Measurements from ENCODE around the gene PTK6.

DNA sequence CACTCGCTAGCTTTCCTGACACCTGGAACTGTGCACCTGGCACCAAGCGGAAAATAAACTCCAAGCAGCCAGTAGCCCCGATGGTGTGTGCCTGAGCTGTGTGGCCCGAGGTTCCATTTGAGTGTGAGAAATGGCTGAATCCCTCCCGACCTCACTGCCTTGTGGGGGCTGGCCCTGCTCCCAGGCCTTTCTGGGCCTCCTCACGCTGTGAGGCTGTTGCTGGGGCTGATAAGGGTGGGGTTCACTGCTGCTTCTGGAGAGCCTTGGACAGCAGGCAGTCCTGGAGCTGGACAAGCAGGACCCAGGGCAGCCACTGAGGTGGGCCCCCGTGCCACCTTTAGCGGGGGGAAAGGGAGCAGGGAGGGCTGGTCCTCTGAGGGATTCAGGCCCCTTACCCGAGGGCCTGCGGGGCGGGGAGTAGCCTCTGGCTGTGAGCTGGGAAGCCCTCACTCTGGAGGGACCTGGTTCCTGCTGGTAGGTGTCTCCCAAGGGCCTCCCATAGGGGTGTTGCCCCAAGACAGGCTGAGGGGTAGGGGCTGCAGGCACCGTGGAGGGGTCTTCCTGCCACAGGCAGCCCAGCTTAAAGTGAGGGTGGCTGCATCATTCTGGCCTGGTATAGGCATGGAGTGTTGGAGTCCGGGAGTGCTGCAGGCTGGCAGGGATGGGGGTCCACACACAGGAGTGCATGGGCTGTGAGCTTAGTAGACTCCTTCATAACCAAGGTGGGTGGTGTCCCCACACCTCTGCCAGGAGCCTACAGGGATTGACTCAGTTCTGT lies 14.9 kb downstream of the PTK6 start:
- TF ChIP-seq, protein P1, sequence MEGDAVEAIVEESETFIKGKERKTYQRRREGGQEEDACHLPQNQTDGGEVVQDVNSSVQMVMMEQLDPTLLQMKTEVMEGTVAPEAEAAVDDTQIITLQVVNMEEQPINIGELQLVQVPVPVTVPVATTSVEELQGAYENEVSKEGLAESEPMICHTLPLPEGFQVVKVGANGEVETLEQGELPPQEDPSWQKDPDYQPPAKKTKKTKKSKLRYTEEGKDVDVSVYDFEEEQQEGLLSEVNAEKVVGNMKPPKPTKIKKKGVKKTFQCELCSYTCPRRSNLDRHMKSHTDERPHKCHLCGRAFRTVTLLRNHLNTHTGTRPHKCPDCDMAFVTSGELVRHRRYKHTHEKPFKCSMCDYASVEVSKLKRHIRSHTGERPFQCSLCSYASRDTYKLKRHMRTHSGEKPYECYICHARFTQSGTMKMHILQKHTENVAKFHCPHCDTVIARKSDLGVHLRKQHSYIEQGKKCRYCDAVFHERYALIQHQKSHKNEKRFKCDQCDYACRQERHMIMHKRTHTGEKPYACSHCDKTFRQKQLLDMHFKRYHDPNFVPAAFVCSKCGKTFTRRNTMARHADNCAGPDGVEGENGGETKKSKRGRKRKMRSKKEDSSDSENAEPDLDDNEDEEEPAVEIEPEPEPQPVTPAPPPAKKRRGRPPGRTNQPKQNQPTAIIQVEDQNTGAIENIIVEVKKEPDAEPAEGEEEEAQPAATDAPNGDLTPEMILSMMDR (IDR thresholded peaks at IDR 0.05; ENCODE audit: poor library complexity) = no peak
- TF ChIP-seq EZH2phosphoT487 (IDR thresholded peaks at IDR 0.05; ENCODE audit: low read depth, severe bottlenecking, unreplicated experiment) = no peak

Data from hepatocyte (in vitro differentiated cells).